Chondrocyte (in vitro differentiated cells): ENCODE measurements around the gene SREBF1. TPM values are rescaled to one million over a fixed set of nuclear protein-coding genes. Genes with fewer than 3 reads are reported as not detected.

ENCODE experiments used
- DNase-seq: peaks from one replicate; pipeline ENCODE4 v3.0.0; 2021; ENCODE audit warnings: mixed read lengths, low spot score
- H3K27ac Mint-ChIP-seq: one replicate; pipeline ENCODE4 v1.8.0; 2021; ENCODE audit warnings: mild to moderate bottlenecking, moderate library complexity, mixed read lengths; ENCODE audit not compliant: unreplicated experiment
- H3K27me3 Mint-ChIP-seq: 2 replicates; pipeline ENCODE4 v1.8.0; 2021; ENCODE audit warnings: low read depth, mixed read lengths
- H3K36me3 Mint-ChIP-seq: 2 replicates; pipeline ENCODE4 v1.8.0; 2021; ENCODE audit warnings: low read depth, mixed read lengths
- H3K4me1 Mint-ChIP-seq: 2 replicates; pipeline ENCODE4 v1.8.0; 2021; ENCODE audit warnings: low read depth, mild to moderate bottlenecking, mixed read lengths
- H3K4me3 Mint-ChIP-seq: one replicate; pipeline ENCODE4 v1.8.0; 2021; ENCODE audit warnings: mild to moderate bottlenecking, moderate library complexity, mixed read lengths; ENCODE audit not compliant: unreplicated experiment
- H3K9me3 Mint-ChIP-seq: 2 replicates; pipeline ENCODE4 v1.8.0; 2021; ENCODE audit warnings: low read depth, mixed read lengths
- total RNA-seq: library from RNA; stranded (reverse); gene quantifications from 3 replicates; pipeline ENCODE4 v1.2.1, GENCODE V29; 2021
- TF ChIP-seq, protein P1 (sequence below): fragments of 200-600 bp; sonication (generic); IDR thresholded peaks from 2 replicates; pipeline ENCODE4 v1.5.0; 2021; ENCODE audit warnings: antibody characterized with exemption, mild to moderate bottlenecking, moderate library complexity

The SREBF1 gene
- total RNA-seq, 1 donor from 2014 or later: 22.8 TPM

GRCh38 chr17:17844079-17844478 is 7.3 kb upstream of the SREBF1 start:
- peaks cover 8% of the 10 kb centered on the region for H3K36me3 Mint-ChIP-seq
- H3K9me3 Mint-ChIP-seq: no peaks in the 10 kb centered on the region
- peaks cover 22% of the 10 kb centered on the region for H3K4me1 Mint-ChIP-seq
- no peak overlapping the region for H3K4me3 Mint-ChIP-seq
- DNase-seq: no peak
- H3K27ac Mint-ChIP-seq: no peak overlapping the region
- no peaks in the 10 kb centered on the region for H3K27me3 Mint-ChIP-seq
- TF ChIP-seq, protein P1, sequence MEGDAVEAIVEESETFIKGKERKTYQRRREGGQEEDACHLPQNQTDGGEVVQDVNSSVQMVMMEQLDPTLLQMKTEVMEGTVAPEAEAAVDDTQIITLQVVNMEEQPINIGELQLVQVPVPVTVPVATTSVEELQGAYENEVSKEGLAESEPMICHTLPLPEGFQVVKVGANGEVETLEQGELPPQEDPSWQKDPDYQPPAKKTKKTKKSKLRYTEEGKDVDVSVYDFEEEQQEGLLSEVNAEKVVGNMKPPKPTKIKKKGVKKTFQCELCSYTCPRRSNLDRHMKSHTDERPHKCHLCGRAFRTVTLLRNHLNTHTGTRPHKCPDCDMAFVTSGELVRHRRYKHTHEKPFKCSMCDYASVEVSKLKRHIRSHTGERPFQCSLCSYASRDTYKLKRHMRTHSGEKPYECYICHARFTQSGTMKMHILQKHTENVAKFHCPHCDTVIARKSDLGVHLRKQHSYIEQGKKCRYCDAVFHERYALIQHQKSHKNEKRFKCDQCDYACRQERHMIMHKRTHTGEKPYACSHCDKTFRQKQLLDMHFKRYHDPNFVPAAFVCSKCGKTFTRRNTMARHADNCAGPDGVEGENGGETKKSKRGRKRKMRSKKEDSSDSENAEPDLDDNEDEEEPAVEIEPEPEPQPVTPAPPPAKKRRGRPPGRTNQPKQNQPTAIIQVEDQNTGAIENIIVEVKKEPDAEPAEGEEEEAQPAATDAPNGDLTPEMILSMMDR: no peak

DNA sequence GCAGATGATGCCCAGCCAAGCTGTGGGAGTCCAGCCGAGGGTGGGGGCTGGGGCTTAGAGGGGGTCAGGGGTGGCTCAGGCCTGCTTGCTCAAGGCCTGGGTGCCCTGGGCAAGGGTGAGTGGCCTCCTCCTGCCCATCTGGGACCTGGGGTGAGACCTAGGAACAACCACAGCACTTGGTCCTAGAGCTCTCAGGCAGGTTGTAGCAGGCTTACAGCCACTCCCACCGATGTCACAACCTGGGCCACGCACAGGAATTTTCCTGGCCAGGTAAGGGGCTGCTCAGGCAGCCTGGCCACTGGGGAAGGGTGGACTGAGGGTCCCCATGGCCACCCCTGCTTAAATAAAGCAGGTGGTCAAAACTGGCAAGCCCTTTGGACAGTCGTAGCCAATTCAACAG is 6.3 kb upstream of the SREBF1 start:
- H3K36me3 Mint-ChIP-seq: peaks cover 8% of the 10 kb centered on the region
- H3K4me1 Mint-ChIP-seq: peaks cover 29% of the 10 kb centered on the region
- no peak overlapping the region for H3K27ac Mint-ChIP-seq
- TF ChIP-seq, protein P1: no peak
- no peak for DNase-seq
- no peaks in the 10 kb centered on the region for H3K9me3 Mint-ChIP-seq
- no peak overlapping the region for H3K4me3 Mint-ChIP-seq
- H3K27me3 Mint-ChIP-seq: no peaks in the 10 kb centered on the region

DNA sequence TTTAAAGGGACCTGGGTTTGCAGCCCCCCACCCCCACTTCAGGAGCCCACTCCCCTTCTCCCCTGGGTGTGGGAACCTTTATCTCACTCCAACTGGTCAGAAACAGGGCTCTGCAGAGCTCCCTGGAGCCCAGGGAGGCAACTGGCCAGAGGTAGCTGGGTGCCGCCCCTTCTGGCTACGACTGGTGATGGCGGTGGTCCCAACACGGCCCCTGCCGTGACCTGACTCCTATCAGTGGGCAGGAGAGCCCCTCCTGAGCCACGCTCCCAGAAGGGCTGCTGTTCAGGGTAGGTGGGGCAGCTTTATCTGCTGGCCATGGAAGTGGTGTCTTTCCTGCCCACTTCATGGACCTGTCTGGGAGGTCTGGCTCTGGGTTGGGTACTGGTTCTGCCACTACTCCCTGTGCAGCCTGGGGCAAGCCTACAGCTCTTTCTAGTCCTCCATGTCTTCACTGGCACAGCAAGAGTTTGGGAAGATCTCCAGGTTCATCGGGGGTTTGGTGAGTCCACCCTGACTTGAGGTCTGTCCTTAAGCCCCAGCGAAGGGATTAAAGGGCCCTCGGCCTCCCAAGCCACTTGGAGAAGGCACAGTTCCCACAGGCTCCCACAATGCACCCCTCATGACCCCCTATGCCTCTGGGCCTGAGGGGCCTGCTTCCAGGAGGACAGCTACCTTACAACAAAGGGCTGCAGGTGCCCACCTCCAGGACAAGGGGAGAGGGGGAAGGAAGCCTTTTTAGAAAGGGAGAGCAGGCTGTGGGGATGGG is 5.5 kb upstream of the SREBF1 start:
- Mint-ChIP-seq H3K9me3 (no peaks in the 10 kb centered on the region), H3K27ac (no peak overlapping the region), H3K36me3 (peaks cover 6% of the 10 kb centered on the region), H3K4me1 (peaks cover 37% of the 10 kb centered on the region), H3K4me3 (no peak overlapping the region), H3K27me3 (no peaks in the 10 kb centered on the region)
- TF ChIP-seq, protein P1: no peak
- no peak for DNase-seq

DNA sequence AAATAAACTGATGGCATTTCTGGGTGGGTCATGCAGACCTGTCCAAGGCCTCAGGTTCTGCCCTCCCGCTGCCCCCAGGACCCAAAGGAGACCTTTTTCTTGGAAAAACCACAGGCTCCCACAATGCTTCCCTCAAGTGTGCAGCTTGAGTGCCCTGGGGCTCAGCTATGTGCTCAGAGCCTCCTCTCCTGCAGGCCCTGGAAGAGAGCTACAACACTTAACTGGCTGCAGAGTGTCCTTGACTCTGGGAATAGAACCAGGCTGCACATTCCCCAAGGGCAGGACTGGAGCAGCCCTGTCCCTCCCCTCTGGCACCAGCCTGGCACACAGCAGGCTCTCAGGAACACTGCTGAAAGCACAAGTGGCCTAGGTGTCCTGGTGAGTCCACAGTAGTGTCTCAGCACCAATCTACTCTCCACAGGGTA is 4.8 kb upstream of the SREBF1 start:
- H3K4me3 Mint-ChIP-seq: no peak overlapping the region
- H3K27ac Mint-ChIP-seq: peak overlapping the region; percentile 87
- TF ChIP-seq, protein P1: no peak
- H3K36me3 Mint-ChIP-seq: no peaks in the 10 kb centered on the region
- H3K27me3 Mint-ChIP-seq: no peaks in the 10 kb centered on the region
- no peaks in the 10 kb centered on the region for H3K9me3 Mint-ChIP-seq
- no peak for DNase-seq
- H3K4me1 Mint-ChIP-seq: peaks cover 41% of the 10 kb centered on the region

GRCh38 chr17:17840751-17841591 is 4.2 kb upstream of the SREBF1 start:
- no peaks in the 10 kb centered on the region for H3K36me3 Mint-ChIP-seq
- H3K9me3 Mint-ChIP-seq: no peaks in the 10 kb centered on the region
- peak overlapping the region; percentile 87 for H3K27ac Mint-ChIP-seq
- DNase-seq: no peak
- no peaks in the 10 kb centered on the region for H3K27me3 Mint-ChIP-seq
- TF ChIP-seq, protein P1: no peak
- H3K4me3 Mint-ChIP-seq: peak overlapping the region; percentile 15
- H3K4me1 Mint-ChIP-seq: peaks cover 43% of the 10 kb centered on the region
